Colonic mucosa (tissue), 4 donors: ENCODE results near the gene NOL9. TPM values are rescaled to one million over a fixed set of nuclear protein-coding genes. Genes with fewer than 3 reads are reported as not detected.

Experiments used
- DNase-seq: peaks from one replicate; pipeline ENCODE4 v3.0.0-alpha.2; 2020
- H3K27ac ChIP-seq: fragments of 200-600 bp; one replicate; pipeline ENCODE4 v1.8.0; 2021
- H3K27me3 ChIP-seq: fragments of 200-600 bp; one replicate; pipeline ENCODE4 v1.8.0; 2021
- H3K36me3 ChIP-seq: fragments of 200-600 bp; one replicate; pipeline ENCODE4 v1.8.0; 2021
- H3K4me1 ChIP-seq: fragments of 200-600 bp; one replicate; pipeline ENCODE4 v1.8.0; 2021; ENCODE audit warnings: mild to moderate bottlenecking
- H3K4me3 ChIP-seq: fragments of 200-600 bp; one replicate; pipeline ENCODE4 v1.8.0; 2021
- H3K9ac ChIP-seq, 2 donors: one replicate each; pipeline ENCODE4 v1.7.0; 2013; ENCODE audit warnings: control low read depth in 2 of 2, low read depth in 2 of 2, low read length in 2 of 2
- H3K9me3 ChIP-seq: fragments of 200-600 bp; one replicate; pipeline ENCODE4 v1.8.0; 2021
- intact Hi-C: fragments of 100-400 bp; cut with DNase I; formaldehyde crosslinking; loops from one replicate; pipeline ENCODE4 v1.14.1; 2022
- total RNA-seq, 2 donors: library from RNA; stranded (reverse); fragmentation: NEBNext Ultra II Directional in 1 of 2; extraction: Animal tissue kit (Norgen Biotek cat#: 25700) in 1 of 2; gene quantifications; one replicate each; pipeline ENCODE4 v1.2.1, GENCODE V29; 2021
- TF ChIP-seq, protein P1 (sequence below): fragments of 200-600 bp; IDR thresholded peaks from one replicate; pipeline ENCODE4 v1.8.0; 2022; ENCODE audit warnings: antibody characterized with exemption, mild to moderate bottlenecking
- donor health status: healthy.
- donor health status: DM: no; HTN: no; CAD: no.
- donor health status: DM: no; HTN: no; CAD: no.

NOL9 gene
- total RNA-seq, 2 donors from 2014 or later: 14.5 to 27.3 TPM

DNA sequence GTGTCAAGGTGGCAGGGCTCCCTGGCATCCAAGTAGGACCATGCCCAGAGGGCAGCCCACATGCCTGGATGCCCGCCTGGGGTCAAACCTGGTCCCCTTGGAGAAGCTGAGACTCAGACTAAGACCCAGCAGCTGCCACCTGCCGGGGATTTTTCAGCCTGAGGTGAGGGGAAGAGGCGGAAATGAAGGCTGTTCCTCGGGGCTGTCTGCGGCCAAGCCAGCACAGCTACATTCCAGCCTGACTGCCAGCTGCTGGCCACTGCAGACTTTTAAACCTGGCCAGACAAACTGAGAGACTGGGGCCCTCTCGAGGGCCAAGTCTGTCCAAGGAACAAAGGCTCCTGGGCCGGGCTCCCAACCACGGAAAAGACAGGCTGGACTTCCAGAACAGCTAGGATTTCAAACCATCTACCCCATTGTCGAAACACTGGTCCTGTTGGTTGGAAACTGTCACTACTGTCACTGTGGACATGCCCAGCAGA, 41.0 kb downstream of the NOL9 start:
- no peak overlapping the region for H3K9ac ChIP-seq
- no peaks in the 10 kb centered on the region for H3K4me1 ChIP-seq
- no peak overlapping the region for H3K27ac ChIP-seq
- no peak for DNase-seq
- no peaks in the 10 kb centered on the region for H3K27me3 ChIP-seq
- TF ChIP-seq, protein P1, sequence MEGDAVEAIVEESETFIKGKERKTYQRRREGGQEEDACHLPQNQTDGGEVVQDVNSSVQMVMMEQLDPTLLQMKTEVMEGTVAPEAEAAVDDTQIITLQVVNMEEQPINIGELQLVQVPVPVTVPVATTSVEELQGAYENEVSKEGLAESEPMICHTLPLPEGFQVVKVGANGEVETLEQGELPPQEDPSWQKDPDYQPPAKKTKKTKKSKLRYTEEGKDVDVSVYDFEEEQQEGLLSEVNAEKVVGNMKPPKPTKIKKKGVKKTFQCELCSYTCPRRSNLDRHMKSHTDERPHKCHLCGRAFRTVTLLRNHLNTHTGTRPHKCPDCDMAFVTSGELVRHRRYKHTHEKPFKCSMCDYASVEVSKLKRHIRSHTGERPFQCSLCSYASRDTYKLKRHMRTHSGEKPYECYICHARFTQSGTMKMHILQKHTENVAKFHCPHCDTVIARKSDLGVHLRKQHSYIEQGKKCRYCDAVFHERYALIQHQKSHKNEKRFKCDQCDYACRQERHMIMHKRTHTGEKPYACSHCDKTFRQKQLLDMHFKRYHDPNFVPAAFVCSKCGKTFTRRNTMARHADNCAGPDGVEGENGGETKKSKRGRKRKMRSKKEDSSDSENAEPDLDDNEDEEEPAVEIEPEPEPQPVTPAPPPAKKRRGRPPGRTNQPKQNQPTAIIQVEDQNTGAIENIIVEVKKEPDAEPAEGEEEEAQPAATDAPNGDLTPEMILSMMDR: no peak
- no peak overlapping the region for H3K4me3 ChIP-seq
- intact Hi-C loops: no loop called here
- H3K36me3 ChIP-seq: no peaks in the 10 kb centered on the region
- no peaks in the 10 kb centered on the region for H3K9me3 ChIP-seq

DNA sequence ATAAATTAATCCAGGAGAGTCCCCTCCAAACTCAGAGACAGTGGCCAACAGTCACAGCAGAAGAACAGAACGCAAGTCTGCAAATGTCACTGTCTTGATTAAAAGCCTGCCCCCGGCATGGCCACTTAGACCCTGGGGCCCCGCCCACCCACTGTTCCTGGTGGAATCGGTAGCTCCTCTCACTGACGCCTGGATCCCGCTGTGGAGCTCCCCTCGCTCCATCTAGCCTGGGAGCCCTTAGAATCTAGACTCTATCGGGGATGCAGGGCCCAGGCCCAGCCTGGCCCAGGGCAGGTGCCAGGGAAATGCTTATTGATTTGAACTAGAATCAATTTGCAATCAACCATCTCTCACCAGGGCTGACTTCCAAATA, 41.4 kb downstream of the NOL9 start:
- Histone ChIP-seq H3K9me3 (no peaks in the 10 kb centered on the region), H3K27me3 (no peaks in the 10 kb centered on the region), H3K4me1 (no peaks in the 10 kb centered on the region), H3K36me3 (no peaks in the 10 kb centered on the region), H3K9ac (no peak overlapping the region), H3K4me3 (no peak overlapping the region), H3K27ac (no peak overlapping the region)
- TF ChIP-seq, protein P1: no peak
- no peak for DNase-seq
- intact Hi-C loops: no loop called here

DNA sequence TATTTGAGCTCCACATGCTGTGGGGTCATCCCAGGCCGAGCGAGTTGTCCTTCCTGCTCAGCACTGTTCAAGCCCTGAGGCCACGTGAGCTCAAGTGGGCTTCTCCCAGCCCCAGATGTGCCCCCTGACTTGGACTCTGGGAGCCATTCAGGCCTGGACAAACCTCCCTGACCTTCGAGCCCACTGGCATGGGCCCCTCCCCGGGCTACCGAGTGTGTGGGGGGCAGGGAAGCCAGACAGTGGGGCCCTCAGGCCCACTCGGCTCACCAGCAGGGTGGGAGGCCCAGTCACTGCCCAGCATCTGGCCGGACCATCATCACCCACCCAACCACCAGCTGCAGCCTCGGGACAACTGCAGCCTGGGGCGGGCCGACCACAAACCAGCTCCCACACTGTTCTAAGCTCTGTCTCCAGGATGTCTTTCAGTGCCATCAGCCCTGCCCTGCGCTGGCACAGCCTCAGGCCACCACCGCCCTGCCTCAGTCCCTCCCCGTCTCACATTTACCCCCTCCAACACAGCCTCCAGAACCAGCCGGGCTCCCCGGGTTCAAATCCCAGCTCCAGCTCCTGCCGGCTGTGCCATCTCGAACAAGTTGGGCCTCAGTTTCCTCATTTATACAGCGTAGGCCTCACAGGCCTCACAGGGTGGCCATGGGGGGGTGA, 41.9 kb downstream of the NOL9 start:
- H3K9me3 ChIP-seq: no peaks in the 10 kb centered on the region
- H3K4me3 ChIP-seq: no peak overlapping the region
- no peak overlapping the region for H3K9ac ChIP-seq
- no peaks in the 10 kb centered on the region for H3K4me1 ChIP-seq
- DNase-seq: no peak
- no peaks in the 10 kb centered on the region for H3K36me3 ChIP-seq
- TF ChIP-seq, protein P1: no peak
- no peaks in the 10 kb centered on the region for H3K27me3 ChIP-seq
- no peak overlapping the region for H3K27ac ChIP-seq
- intact Hi-C loops: no loop called here

DNA sequence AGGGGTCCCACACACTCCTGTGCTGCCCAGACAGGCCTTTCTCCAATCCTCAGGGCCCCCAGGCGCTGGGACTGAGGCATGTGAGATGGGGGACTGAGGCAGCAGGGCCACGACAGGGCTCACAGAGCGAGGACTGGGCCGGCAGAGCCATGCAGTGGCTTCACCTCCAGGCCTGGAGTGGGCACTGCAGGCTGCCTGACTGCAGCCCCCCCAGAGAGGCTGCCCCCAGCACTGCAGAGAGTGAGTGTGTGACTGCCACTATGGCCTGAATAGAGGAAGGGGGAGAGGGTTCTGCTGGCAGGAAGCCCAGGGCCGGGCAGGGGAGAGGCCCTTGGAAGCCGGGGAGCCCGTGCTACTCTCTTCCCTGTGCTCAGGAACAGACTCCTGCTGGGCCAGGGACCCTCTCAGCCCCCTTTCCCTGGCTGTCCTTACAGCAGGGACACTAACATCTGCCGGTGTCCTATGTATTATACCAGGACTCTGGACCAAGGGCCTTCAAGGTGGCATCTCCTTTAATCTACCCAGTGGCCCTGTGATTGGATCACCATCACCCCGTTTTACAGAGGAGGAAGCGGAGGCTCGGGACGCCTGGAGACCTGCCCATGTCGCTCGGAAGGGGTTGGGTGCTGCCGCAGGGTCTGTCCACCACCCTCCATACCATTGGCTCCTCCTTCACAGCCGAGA, 42.6 kb downstream of the NOL9 start:
- no peak overlapping the region for H3K27ac ChIP-seq
- no peaks in the 10 kb centered on the region for H3K36me3 ChIP-seq
- no peaks in the 10 kb centered on the region for H3K4me1 ChIP-seq
- intact Hi-C loops: no loop called here
- TF ChIP-seq, protein P1: no peak
- no peaks in the 10 kb centered on the region for H3K9me3 ChIP-seq
- H3K9ac ChIP-seq: no peak overlapping the region
- H3K27me3 ChIP-seq: no peaks in the 10 kb centered on the region
- H3K4me3 ChIP-seq: no peak overlapping the region
- no peak for DNase-seq

DNA sequence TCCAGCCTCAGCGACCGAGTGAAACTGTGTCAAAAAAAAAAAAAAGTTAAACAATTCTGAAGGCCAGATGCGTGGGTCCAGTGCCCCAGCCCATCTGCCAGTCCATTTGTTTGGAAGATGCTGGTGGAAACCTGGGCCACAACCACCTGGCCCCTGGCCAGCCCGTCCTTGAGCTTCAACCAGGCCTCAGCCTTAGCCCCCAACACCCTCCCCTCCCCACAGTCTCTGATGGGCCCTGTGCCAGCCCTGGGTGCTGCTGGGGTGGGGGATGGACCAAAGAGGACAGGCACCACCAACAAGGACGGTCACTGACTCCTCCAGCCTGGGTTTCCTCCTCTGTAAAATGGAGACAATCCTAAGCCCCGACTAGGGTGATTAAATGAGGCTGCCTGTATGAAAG, 43.3 kb downstream of the NOL9 start:
- TF ChIP-seq, protein P1: no peak
- no peaks in the 10 kb centered on the region for H3K27me3 ChIP-seq
- H3K27ac ChIP-seq: no peak overlapping the region
- DNase-seq: no peak
- no peaks in the 10 kb centered on the region for H3K4me1 ChIP-seq
- H3K9ac ChIP-seq: no peak overlapping the region
- no peak overlapping the region for H3K4me3 ChIP-seq
- no peaks in the 10 kb centered on the region for H3K36me3 ChIP-seq
- H3K9me3 ChIP-seq: no peaks in the 10 kb centered on the region
- intact Hi-C loops: no loop called here
